ENCODE results near the gene LCN12. TPM values are rescaled to one million over a fixed set of nuclear protein-coding genes. Genes with fewer than 3 reads are reported as not detected.

LCN12 gene
- total and polyA plus RNA-seq, 2 donors (not counting 1 experiment from before 2014, with no cell fraction given): 0.17 TPM; not detected in 1

- H3K4me3 ChIP-seq (replicated peaks in 1 of 4; ENCODE audit: control extremely low read depth in 1 of 4, insufficient read depth in 1 of 4, low read depth in 3 of 4, low read length in 4 of 4): no peak overlapping the region
- no peak overlapping the region for H3K27ac ChIP-seq (ENCODE audit: insufficient read depth, low read length)
- no peak overlapping the region for H3K4me2 ChIP-seq (ENCODE audit: extremely low read depth, insufficient read depth, low read length)
- no peaks in the 10 kb centered on the region for H3K27me3 ChIP-seq (ENCODE audit: control insufficient read depth, insufficient read depth, low read length)
- H2AFZ ChIP-seq (ENCODE audit: low read length): no peak overlapping the region
- TF ChIP-seq, protein P1, sequence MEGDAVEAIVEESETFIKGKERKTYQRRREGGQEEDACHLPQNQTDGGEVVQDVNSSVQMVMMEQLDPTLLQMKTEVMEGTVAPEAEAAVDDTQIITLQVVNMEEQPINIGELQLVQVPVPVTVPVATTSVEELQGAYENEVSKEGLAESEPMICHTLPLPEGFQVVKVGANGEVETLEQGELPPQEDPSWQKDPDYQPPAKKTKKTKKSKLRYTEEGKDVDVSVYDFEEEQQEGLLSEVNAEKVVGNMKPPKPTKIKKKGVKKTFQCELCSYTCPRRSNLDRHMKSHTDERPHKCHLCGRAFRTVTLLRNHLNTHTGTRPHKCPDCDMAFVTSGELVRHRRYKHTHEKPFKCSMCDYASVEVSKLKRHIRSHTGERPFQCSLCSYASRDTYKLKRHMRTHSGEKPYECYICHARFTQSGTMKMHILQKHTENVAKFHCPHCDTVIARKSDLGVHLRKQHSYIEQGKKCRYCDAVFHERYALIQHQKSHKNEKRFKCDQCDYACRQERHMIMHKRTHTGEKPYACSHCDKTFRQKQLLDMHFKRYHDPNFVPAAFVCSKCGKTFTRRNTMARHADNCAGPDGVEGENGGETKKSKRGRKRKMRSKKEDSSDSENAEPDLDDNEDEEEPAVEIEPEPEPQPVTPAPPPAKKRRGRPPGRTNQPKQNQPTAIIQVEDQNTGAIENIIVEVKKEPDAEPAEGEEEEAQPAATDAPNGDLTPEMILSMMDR (conservative IDR thresholded peaks at IDR 0.05 in 1 of 2, IDR thresholded peaks at IDR 0.05 in 1 of 2; ENCODE audit: low read depth in 1 of 2, low read length in 2 of 2): no peak
- no peak for TF ChIP-seq EZH2 (IDR thresholded peaks at IDR 0.05; ENCODE audit: low read length, missing control alignments)
- no peak for DNase-seq (ENCODE audit: low read depth in 2 of 2)
- no peaks in the 10 kb centered on the region for H3K79me2 ChIP-seq (ENCODE audit: control insufficient read depth, insufficient read depth, low read length)
- peaks cover 6% of the 10 kb centered on the region for H3K4me1 ChIP-seq (ENCODE audit: control insufficient read depth, extremely low read depth, insufficient read depth, low read length)
- H3K9me3 ChIP-seq (ENCODE audit: control insufficient read depth, insufficient read depth, low read depth, low read length): no peaks in the 10 kb centered on the region
- H4K20me1 ChIP-seq (ENCODE audit: control insufficient read depth, extremely low read depth, insufficient read depth, low read length): no peaks in the 10 kb centered on the region
- peaks cover 11% of the 10 kb centered on the region for H3K36me3 ChIP-seq (ENCODE audit: control insufficient read depth, insufficient read depth, low read length)
- H3K9ac ChIP-seq (ENCODE audit: insufficient read depth, low read length): no peak overlapping the region
Measured at GRCh38 chr9:136928591-136928990, 23.5 kb upstream of the LCN12 start.

- Histone ChIP-seq H3K79me2 (ENCODE audit: control insufficient read depth, insufficient read depth, low read length) (no peaks in the 10 kb centered on the region), H3K9me3 (ENCODE audit: control insufficient read depth, insufficient read depth, low read depth, low read length) (no peaks in the 10 kb centered on the region), H3K9ac (ENCODE audit: insufficient read depth, low read length) (no peak overlapping the region), H3K4me3 (replicated peaks in 1 of 4; ENCODE audit: control extremely low read depth in 1 of 4, insufficient read depth in 1 of 4, low read depth in 3 of 4, low read length in 4 of 4) (no peak overlapping the region), H3K4me1 (ENCODE audit: control insufficient read depth, extremely low read depth, insufficient read depth, low read length) (peaks cover 6% of the 10 kb centered on the region), H3K4me2 (ENCODE audit: extremely low read depth, insufficient read depth, low read length) (no peak overlapping the region), H2AFZ (ENCODE audit: low read length) (no peak overlapping the region), H4K20me1 (ENCODE audit: control insufficient read depth, extremely low read depth, insufficient read depth, low read length) (no peaks in the 10 kb centered on the region), H3K27me3 (ENCODE audit: control insufficient read depth, insufficient read depth, low read length) (no peaks in the 10 kb centered on the region), H3K27ac (ENCODE audit: insufficient read depth, low read length) (no peak overlapping the region), H3K36me3 (ENCODE audit: control insufficient read depth, insufficient read depth, low read length) (peaks cover 11% of the 10 kb centered on the region)
- TF ChIP-seq, protein P1 (conservative IDR thresholded peaks at IDR 0.05 in 1 of 2, IDR thresholded peaks at IDR 0.05 in 1 of 2; ENCODE audit: low read depth in 1 of 2, low read length in 2 of 2): no peak
- TF ChIP-seq EZH2 (IDR thresholded peaks at IDR 0.05; ENCODE audit: low read length, missing control alignments): no peak
- no peak for DNase-seq (ENCODE audit: low read depth in 2 of 2)
Measured at GRCh38 chr9:136930014-136930413, 22.1 kb upstream of the LCN12 start.

DNA sequence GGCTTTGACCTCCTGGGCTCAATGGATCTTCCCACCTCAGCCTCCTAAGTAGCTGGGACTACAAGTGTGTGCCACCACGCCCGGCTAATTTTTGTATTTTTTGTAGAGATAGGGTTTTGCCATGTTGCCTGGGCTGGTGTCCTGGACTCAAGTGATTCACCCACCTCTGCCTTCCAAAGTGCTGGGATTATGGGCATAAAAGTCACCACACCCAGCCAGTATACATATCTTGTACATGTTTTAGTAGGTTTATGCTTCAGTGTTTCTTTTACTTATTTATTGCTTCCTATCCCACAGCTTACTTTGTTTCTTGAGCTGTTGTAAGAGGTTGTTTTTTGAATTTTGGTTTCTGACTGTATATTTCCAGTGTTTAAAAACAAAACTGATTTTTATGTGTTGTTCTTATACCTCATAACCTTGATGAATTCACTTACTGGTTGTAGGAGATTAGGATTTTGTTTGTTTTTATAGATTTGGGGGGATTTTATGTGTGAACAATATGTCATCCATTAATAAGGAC is 20.4 kb upstream of the LCN12 start:
- no peak for DNase-seq (ENCODE audit: low read depth in 2 of 2)
- no peaks in the 10 kb centered on the region for H4K20me1 ChIP-seq (ENCODE audit: control insufficient read depth, extremely low read depth, insufficient read depth, low read length)
- no peaks in the 10 kb centered on the region for H3K27me3 ChIP-seq (ENCODE audit: control insufficient read depth, insufficient read depth, low read length)
- H3K4me3 ChIP-seq (replicated peaks in 1 of 4; ENCODE audit: control extremely low read depth in 1 of 4, insufficient read depth in 1 of 4, low read depth in 3 of 4, low read length in 4 of 4): no peak overlapping the region
- TF ChIP-seq, protein P1 (conservative IDR thresholded peaks at IDR 0.05 in 1 of 2, IDR thresholded peaks at IDR 0.05 in 1 of 2; ENCODE audit: low read depth in 1 of 2, low read length in 2 of 2): no peak
- no peak for TF ChIP-seq EZH2 (IDR thresholded peaks at IDR 0.05; ENCODE audit: low read length, missing control alignments)
- H3K79me2 ChIP-seq (ENCODE audit: control insufficient read depth, insufficient read depth, low read length): no peaks in the 10 kb centered on the region
- H3K4me2 ChIP-seq (ENCODE audit: extremely low read depth, insufficient read depth, low read length): no peak overlapping the region
- H2AFZ ChIP-seq (ENCODE audit: low read length): no peak overlapping the region
- H3K4me1 ChIP-seq (ENCODE audit: control insufficient read depth, extremely low read depth, insufficient read depth, low read length): peaks cover 6% of the 10 kb centered on the region
- no peaks in the 10 kb centered on the region for H3K9me3 ChIP-seq (ENCODE audit: control insufficient read depth, insufficient read depth, low read depth, low read length)
- H3K36me3 ChIP-seq (ENCODE audit: control insufficient read depth, insufficient read depth, low read length): peaks cover 3% of the 10 kb centered on the region
- H3K27ac ChIP-seq (ENCODE audit: insufficient read depth, low read length): no peak overlapping the region
- no peak overlapping the region for H3K9ac ChIP-seq (ENCODE audit: insufficient read depth, low read length)
